Occipital lobe (tissue), 3 donors: ENCODE measurements around the gene RREB1. TPM values are rescaled to one million over a fixed set of nuclear protein-coding genes. Genes with fewer than 3 reads are reported as not detected.

Experiments used
- DNase-seq: peaks from one replicate; lab custom pipeline; 2025; lab: John Stamatoyannopoulos, UW
- small RNA-seq: library from RNA; depleted of rRNA; stranded (forward); fragments of <200 nt; gene quantifications from one replicate; pipeline ENCODE3, GENCODE V24; 2014
- total RNA-seq: library from RNA; depleted of rRNA; stranded (reverse); fragments of >200 nt; gene quantifications from one replicate; pipeline ENCODE4 v1.2.3, GENCODE V29; 2014

The RREB1 gene
- total RNA-seq, 1 donor from 2014 or later: 1.4 TPM

- no peak for DNase-seq
Measured at GRCh38 chr6:7295916-7296315, 188.2 kb downstream of the RREB1 start.

- no peak for DNase-seq
Measured at GRCh38 chr6:7296602-7297001, 188.8 kb downstream of the RREB1 start.

GRCh38 chr6:7298113-7298512 is 190.4 kb downstream of the RREB1 start:
- no peak for DNase-seq

DNA sequence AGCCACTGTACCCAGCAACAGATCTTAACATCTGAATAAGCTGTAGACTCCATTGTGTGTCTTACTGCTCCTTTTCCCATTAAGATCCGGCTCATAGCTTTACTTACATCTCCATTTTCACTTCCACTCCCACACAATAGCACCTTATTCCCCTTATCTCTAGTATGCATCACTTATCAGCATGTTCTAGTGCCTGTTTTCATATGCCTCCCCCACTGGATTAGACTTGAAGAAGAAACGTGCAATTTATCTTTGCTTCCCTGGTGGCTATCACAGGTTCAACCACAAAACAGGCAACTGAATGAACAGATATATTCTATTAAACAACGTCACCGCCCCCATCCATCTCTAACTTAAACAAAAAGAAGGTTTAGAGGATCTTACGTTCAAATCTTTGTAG is 193.2 kb downstream of the RREB1 start:
- DNase-seq: no peak

Small RNA genes lying within 50 kb of the gene (small RNA-seq; reads per million reads assigned to genes)
- not detected for gene RF00019

Other genes with a start within 250 kb of the RREB1 start
- gene SSR1, start 205.2 kb downstream of the RREB1 start, total RNA-seq: 50.1 TPM